A673 (cell line): ENCODE measurements around the gene CRISPLD2.

Source experiments
- EZH2 ChIP-seq: fragments of 200-600 bp; sonication (generic); IDR thresholded peaks from 2 replicates; pipeline ENCODE4 v1.6.1; 2017; ENCODE audit warnings: borderline replicate concordance, low read depth, mild to moderate bottlenecking, mixed read lengths, antibody characterized with exemption, low read length; ENCODE audit not compliant: poor library complexity, severe bottlenecking
- TF ChIP-seq, protein P1 (sequence below): fragments of 300-800, 200-600 bp; sonication (generic); conservative IDR thresholded peaks from 2 replicates; pipeline ENCODE4 v1.5.1; 2017; ENCODE audit warnings: low read depth, mild to moderate bottlenecking, antibody characterized with exemption, low read length, moderate library complexity, mixed read lengths

DNA sequence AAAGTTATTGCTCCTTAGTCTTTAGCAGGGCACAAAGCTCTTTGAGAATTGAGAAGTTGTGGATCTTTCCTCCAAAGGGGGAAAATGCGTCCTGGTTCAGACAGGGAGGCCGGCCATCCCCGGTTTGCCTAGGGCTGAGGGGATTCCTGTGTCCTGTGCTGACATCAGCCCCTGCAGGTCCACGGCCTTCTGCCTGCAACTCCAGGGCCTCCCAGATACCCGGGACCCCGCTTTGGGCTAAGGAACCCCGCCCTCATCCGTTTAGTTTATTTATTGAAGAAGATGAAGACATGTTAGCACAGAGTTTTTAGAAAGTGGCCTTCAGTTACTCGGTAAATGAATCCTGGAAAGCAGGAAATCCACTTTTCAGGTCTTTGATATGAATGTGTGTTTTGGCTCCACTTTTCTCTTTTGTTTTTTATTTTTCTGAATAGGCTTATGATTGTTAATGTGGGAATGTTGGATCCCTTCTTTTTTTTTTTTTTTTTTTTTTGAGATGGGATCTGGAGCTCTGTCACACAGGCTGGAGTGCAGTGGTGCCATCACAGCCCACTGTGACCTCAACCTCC lies 65.6 kb downstream of the CRISPLD2 start:
- TF ChIP-seq, protein P1, sequence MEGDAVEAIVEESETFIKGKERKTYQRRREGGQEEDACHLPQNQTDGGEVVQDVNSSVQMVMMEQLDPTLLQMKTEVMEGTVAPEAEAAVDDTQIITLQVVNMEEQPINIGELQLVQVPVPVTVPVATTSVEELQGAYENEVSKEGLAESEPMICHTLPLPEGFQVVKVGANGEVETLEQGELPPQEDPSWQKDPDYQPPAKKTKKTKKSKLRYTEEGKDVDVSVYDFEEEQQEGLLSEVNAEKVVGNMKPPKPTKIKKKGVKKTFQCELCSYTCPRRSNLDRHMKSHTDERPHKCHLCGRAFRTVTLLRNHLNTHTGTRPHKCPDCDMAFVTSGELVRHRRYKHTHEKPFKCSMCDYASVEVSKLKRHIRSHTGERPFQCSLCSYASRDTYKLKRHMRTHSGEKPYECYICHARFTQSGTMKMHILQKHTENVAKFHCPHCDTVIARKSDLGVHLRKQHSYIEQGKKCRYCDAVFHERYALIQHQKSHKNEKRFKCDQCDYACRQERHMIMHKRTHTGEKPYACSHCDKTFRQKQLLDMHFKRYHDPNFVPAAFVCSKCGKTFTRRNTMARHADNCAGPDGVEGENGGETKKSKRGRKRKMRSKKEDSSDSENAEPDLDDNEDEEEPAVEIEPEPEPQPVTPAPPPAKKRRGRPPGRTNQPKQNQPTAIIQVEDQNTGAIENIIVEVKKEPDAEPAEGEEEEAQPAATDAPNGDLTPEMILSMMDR, result no peak
- TF ChIP-seq EZH2, result no peak
